GM23338 (cell line): Measurements from ENCODE around the gene CLTRN. TPM values are rescaled to one million over a fixed set of nuclear protein-coding genes. Genes with fewer than 3 reads are reported as not detected.

ENCODE experiments used
- ATAC-seq: fragments of 200-7000 bp; cut with Tn5 transposase; 3 replicates; pipeline ENCODE4 v1.9.1; 2020
- DNase-seq: peaks from one replicate; pipeline ENCODE4 v3.0.0-alpha.2; 2015; ENCODE audit warnings: low spot score
- H2AFZ ChIP-seq: fragments of 200-600 bp; sonication (generic); 2 replicates; pipeline ENCODE4 v1.8.0; 2016; ENCODE audit warnings: antibody characterized with exemption, mild to moderate bottlenecking, moderate library complexity
- H3F3A ChIP-seq: fragments of 200-600 bp; sonication (generic); replicated peaks from 2 replicates; pipeline ENCODE4 v1.8.0; 2017; ENCODE audit warnings: antibody characterized with exemption, mixed run types, low read depth
- H3K27ac ChIP-seq: fragments of 200-600 bp; sonication (generic); 2 replicates; pipeline ENCODE4 v1.6.1; 2016; ENCODE audit warnings: low read depth
- H3K27me3 ChIP-seq: fragments of 200-600 bp; sonication (generic); 2 replicates; pipeline ENCODE4 v1.8.0; 2016; ENCODE audit warnings: mild to moderate bottlenecking, mixed run types, moderate library complexity; ENCODE audit not compliant: insufficient read depth
- H3K36me3 ChIP-seq: fragments of 200-600 bp; sonication (generic); 2 replicates; pipeline ENCODE4 v1.8.0; 2016; ENCODE audit warnings: mild to moderate bottlenecking; ENCODE audit not compliant: insufficient read depth
- H3K4me1 ChIP-seq: fragments of 200-600 bp; sonication (generic); 2 replicates; pipeline ENCODE4 v1.8.0; 2016; ENCODE audit warnings: mild to moderate bottlenecking, moderate library complexity; ENCODE audit not compliant: insufficient read depth
- H3K4me2 ChIP-seq: fragments of 200-600 bp; sonication (generic); 2 replicates; pipeline ENCODE4 v1.7.1; 2017; ENCODE audit warnings: mixed run types
- H3K4me3 ChIP-seq: fragments of 200-600 bp; sonication (generic); 2 replicates; pipeline ENCODE4 v1.6.1; 2016; ENCODE audit warnings: mixed run types
- H3K79me2 ChIP-seq: fragments of 200-600 bp; sonication (generic); replicated peaks from 2 replicates; pipeline ENCODE4 v1.8.0; 2017; ENCODE audit warnings: mild to moderate bottlenecking; ENCODE audit not compliant: insufficient read depth
- H3K9me2 ChIP-seq: fragments of 200-600 bp; sonication (generic); 2 replicates; pipeline ENCODE4 v1.8.0; 2017; ENCODE audit not compliant: insufficient read depth
- H4K20me1 ChIP-seq: fragments of 200-600 bp; sonication (generic); replicated peaks from 2 replicates; pipeline ENCODE4 v1.8.0; 2017; ENCODE audit warnings: mild to moderate bottlenecking; ENCODE audit not compliant: insufficient read depth
- H3K27ac Mint-ChIP-seq: 2 replicates; pipeline ENCODE4 v1.8.0; 2020; ENCODE audit warnings: inconsistent platforms, mild to moderate bottlenecking, moderate library complexity, mixed read lengths
- H3K27me3 Mint-ChIP-seq: 3 replicates; pipeline ENCODE4 v1.8.0; 2022; ENCODE audit warnings: low read depth, mild to moderate bottlenecking, moderate library complexity, mixed read lengths, inconsistent platforms; ENCODE audit not compliant: insufficient read depth, poor library complexity
- H3K36me3 Mint-ChIP-seq: 3 replicates; pipeline ENCODE4 v1.8.0; 2021; ENCODE audit warnings: low read depth, mild to moderate bottlenecking, inconsistent platforms, moderate library complexity, mixed read lengths
- H3K4me1 Mint-ChIP-seq: 3 replicates; pipeline ENCODE4 v1.8.0; 2020; ENCODE audit warnings: mild to moderate bottlenecking, inconsistent platforms, mixed read lengths
- H3K4me3 Mint-ChIP-seq: 3 replicates; pipeline ENCODE4 v1.8.0; 2021; ENCODE audit warnings: moderate library complexity, mild to moderate bottlenecking, inconsistent platforms, mixed read lengths
- H3K9me3 Mint-ChIP-seq: 3 replicates; pipeline ENCODE4 v1.8.0; 2020; ENCODE audit warnings: moderate library complexity, mild to moderate bottlenecking, inconsistent platforms, mixed read lengths
- JUNB ChIP-seq: IDR thresholded peaks from one replicate; pipeline ENCODE4 v1.6.1; 2016; ENCODE audit warnings: antibody characterized with exemption; ENCODE audit not compliant: unreplicated experiment
- POLR2AphosphoS5 ChIP-seq: IDR thresholded peaks from 2 replicates; pipeline ENCODE4 v1.6.1; 2016; ENCODE audit warnings: antibody characterized with exemption, low read depth
- polyA plus RNA-seq: library from polyadenylated mRNA; unstranded; fragments of >200 nt; fragmentation: Nextera tagmentation; extraction: Ambion mirVana; gene quantifications from 2 replicates; pipeline ENCODE4 v1.2.1, GENCODE V29; 2016
- total RNA-seq: library from RNA; depleted of rRNA; stranded (reverse); fragments of >200 nt; shearing (Covaris generic); gene quantifications from 2 replicates; pipeline ENCODE4 v1.2.3, GENCODE V29; 2014
- TF ChIP-seq, protein P1 (sequence below): IDR thresholded peaks from one replicate; pipeline ENCODE4 v1.6.1; 2018; ENCODE audit warnings: antibody characterized with exemption; ENCODE audit not compliant: unreplicated experiment
- TF ChIP-seq, protein P2 (sequence below): fragments of 250-450 bp; sonication (Bioruptor Pico); IDR thresholded peaks from 2 replicates; pipeline ENCODE4 v1.5.0; 2020; ENCODE audit warnings: mild to moderate bottlenecking, moderate library complexity

Gene CLTRN
- total and polyA plus RNA-seq, 2 experiments from 2014 or later: 1.7 to 2.7 TPM

DNA sequence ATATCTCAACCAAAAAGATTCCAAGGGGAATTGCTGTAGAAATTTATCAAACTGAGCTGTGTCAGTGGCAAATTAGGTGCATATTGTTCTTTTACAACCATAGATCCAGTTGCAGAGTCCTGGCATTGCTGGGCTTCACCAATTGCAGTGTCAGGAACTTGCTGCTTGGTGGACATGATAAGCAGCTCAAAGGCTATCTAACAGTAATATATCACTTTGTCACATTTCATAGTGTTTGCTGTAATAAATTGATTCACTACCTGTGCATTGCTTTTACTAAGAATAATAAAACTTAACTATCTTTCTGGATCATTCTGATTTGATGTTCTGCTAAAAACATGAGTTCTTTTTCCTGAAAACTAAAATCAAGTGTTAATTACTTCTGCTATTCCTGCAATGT is 33.0 kb downstream of the CLTRN start:
- no peaks in the 10 kb centered on the region for H3K4me1 ChIP-seq
- H4K20me1 ChIP-seq: no peaks in the 10 kb centered on the region
- no peak for DNase-seq
- H3K27me3 ChIP-seq: no peaks in the 10 kb centered on the region
- no peaks in the 10 kb centered on the region for H3K36me3 ChIP-seq
- no peaks in the 10 kb centered on the region for H3K9me2 ChIP-seq
- no peak for ATAC-seq
- no peaks in the 10 kb centered on the region for H3K36me3 Mint-ChIP-seq
- H3K4me3 ChIP-seq: no peak overlapping the region
- H3K79me2 ChIP-seq: no peaks in the 10 kb centered on the region
- no peaks in the 10 kb centered on the region for H3K4me1 Mint-ChIP-seq
- no peaks in the 10 kb centered on the region for H3K27me3 Mint-ChIP-seq
- H3K27ac Mint-ChIP-seq: no peak overlapping the region
- TF ChIP-seq, protein P1, sequence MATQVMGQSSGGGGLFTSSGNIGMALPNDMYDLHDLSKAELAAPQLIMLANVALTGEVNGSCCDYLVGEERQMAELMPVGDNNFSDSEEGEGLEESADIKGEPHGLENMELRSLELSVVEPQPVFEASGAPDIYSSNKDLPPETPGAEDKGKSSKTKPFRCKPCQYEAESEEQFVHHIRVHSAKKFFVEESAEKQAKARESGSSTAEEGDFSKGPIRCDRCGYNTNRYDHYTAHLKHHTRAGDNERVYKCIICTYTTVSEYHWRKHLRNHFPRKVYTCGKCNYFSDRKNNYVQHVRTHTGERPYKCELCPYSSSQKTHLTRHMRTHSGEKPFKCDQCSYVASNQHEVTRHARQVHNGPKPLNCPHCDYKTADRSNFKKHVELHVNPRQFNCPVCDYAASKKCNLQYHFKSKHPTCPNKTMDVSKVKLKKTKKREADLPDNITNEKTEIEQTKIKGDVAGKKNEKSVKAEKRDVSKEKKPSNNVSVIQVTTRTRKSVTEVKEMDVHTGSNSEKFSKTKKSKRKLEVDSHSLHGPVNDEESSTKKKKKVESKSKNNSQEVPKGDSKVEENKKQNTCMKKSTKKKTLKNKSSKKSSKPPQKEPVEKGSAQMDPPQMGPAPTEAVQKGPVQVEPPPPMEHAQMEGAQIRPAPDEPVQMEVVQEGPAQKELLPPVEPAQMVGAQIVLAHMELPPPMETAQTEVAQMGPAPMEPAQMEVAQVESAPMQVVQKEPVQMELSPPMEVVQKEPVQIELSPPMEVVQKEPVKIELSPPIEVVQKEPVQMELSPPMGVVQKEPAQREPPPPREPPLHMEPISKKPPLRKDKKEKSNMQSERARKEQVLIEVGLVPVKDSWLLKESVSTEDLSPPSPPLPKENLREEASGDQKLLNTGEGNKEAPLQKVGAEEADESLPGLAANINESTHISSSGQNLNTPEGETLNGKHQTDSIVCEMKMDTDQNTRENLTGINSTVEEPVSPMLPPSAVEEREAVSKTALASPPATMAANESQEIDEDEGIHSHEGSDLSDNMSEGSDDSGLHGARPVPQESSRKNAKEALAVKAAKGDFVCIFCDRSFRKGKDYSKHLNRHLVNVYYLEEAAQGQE: no peak
- TF ChIP-seq JUNB (no peak), POLR2AphosphoS5 (no peak)
- TF ChIP-seq, protein P2, sequence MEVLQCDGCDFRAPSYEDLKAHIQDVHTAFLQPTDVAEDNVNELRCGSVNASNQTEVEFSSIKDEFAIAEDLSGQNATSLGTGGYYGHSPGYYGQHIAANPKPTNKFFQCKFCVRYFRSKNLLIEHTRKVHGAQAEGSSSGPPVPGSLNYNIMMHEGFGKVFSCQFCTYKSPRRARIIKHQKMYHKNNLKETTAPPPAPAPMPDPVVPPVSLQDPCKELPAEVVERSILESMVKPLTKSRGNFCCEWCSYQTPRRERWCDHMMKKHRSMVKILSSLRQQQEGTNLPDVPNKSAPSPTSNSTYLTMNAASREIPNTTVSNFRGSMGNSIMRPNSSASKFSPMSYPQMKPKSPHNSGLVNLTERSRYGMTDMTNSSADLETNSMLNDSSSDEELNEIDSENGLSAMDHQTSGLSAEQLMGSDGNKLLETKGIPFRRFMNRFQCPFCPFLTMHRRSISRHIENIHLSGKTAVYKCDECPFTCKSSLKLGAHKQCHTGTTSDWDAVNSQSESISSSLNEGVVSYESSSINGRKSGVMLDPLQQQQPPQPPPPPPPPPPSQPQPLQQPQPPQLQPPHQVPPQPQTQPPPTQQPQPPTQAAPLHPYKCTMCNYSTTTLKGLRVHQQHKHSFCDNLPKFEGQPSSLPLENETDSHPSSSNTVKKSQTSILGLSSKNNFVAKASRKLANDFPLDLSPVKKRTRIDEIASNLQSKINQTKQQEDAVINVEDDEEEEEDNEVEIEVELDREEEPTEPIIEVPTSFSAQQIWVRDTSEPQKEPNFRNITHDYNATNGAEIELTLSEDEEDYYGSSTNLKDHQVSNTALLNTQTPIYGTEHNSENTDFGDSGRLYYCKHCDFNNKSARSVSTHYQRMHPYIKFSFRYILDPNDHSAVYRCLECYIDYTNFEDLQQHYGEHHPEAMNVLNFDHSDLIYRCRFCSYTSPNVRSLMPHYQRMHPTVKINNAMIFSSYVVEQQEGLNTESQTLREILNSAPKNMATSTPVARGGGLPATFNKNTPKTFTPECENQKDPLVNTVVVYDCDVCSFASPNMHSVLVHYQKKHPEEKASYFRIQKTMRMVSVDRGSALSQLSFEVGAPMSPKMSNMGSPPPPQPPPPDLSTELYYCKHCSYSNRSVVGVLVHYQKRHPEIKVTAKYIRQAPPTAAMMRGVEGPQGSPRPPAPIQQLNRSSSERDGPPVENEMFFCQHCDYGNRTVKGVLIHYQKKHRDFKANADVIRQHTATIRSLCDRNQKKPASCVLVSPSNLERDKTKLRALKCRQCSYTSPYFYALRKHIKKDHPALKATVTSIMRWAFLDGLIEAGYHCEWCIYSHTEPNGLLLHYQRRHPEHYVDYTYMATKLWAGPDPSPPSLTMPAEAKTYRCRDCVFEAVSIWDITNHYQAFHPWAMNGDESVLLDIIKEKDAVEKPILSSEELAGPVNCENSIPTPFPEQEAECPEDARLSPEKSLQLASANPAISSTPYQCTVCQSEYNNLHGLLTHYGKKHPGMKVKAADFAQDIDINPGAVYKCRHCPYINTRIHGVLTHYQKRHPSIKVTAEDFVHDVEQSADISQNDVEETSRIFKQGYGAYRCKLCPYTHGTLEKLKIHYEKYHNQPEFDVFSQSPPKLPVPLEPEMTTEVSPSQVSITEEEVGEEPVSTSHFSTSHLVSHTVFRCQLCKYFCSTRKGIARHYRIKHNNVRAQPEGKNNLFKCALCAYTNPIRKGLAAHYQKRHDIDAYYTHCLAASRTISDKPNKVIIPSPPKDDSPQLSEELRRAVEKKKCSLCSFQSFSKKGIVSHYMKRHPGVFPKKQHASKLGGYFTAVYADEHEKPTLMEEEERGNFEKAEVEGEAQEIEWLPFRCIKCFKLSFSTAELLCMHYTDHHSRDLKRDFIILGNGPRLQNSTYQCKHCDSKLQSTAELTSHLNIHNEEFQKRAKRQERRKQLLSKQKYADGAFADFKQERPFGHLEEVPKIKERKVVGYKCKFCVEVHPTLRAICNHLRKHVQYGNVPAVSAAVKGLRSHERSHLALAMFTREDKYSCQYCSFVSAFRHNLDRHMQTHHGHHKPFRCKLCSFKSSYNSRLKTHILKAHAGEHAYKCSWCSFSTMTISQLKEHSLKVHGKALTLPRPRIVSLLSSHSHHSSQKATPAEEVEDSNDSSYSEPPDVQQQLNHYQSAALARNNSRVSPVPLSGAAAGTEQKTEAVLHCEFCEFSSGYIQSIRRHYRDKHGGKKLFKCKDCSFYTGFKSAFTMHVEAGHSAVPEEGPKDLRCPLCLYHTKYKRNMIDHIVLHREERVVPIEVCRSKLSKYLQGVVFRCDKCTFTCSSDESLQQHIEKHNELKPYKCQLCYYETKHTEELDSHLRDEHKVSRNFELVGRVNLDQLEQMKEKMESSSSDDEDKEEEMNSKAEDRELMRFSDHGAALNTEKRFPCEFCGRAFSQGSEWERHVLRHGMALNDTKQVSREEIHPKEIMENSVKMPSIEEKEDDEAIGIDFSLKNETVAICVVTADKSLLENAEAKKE (CRISPR knock-in tag): no peak
- H3K27ac ChIP-seq: no peak overlapping the region
- no peak overlapping the region for H3K4me2 ChIP-seq
- H3K9me3 Mint-ChIP-seq: no peaks in the 10 kb centered on the region; the same call in 2 of the 3 replicates
- no peak overlapping the region for H3K4me3 Mint-ChIP-seq
- H2AFZ ChIP-seq: no peak overlapping the region
- H3F3A ChIP-seq: no peaks in the 10 kb centered on the region
